K562 (cell line): ENCODE measurements around the gene CYCS. TPM values are rescaled to one million over a fixed set of nuclear protein-coding genes. Genes with fewer than 3 reads are reported as not detected.

ENCODE experiments used
- CCNT2 ChIP-seq: IDR thresholded peaks from 2 replicates; pipeline ENCODE4 v1.6.1; 2011; ENCODE audit warnings: borderline replicate concordance, low read depth, mild to moderate bottlenecking, moderate library complexity, mixed read lengths, low read length; ENCODE audit not compliant: insufficient read length; ENCODE audit errors: extremely low read depth
- CREB3 ChIP-seq: fragments of 450-650 bp; conservative IDR thresholded peaks from 2 replicates; pipeline ENCODE4 v1.6.1; 2016; ENCODE audit warnings: missing genetic modification characterization, low read depth, mild to moderate bottlenecking, missing compliant biosample characterization, moderate library complexity
- E2F8 ChIP-seq: fragments of 450-650 bp; IDR thresholded peaks from 2 replicates; pipeline ENCODE4 v1.7.1; 2018; ENCODE audit warnings: mild to moderate bottlenecking, low read depth; ENCODE audit not compliant: partially characterized antibody
- GATAD2A ChIP-seq: fragments of 450-650 bp; IDR thresholded peaks from 2 replicates; pipeline ENCODE4 v1.6.1; 2017
- GTF2B ChIP-seq: IDR thresholded peaks from 2 replicates; pipeline ENCODE4 v1.6.1; 2011; ENCODE audit not compliant: insufficient read length; ENCODE audit errors: extremely low read depth
- JUNB ChIP-seq: fragments of 450-650 bp; formaldehyde crosslinking; conservative IDR thresholded peaks from 2 replicates; pipeline ENCODE4 v1.4.0; 2020; ENCODE audit warnings: mild to moderate bottlenecking
- L3MBTL2 ChIP-seq: fragments of 450-650 bp; IDR thresholded peaks from 2 replicates; pipeline ENCODE4 v1.6.1; 2016; ENCODE audit warnings: mild to moderate bottlenecking, moderate library complexity
- MAFG ChIP-seq: fragments of 450-650 bp; conservative IDR thresholded peaks from 2 replicates; pipeline ENCODE4 v1.6.1; 2016; ENCODE audit warnings: missing genetic modification characterization, missing compliant biosample characterization
- MTA2 ChIP-seq: fragments of 450-650 bp; IDR thresholded peaks from 2 replicates; pipeline ENCODE4 v1.6.1; 2016; ENCODE audit warnings: low read depth
- NR1H2 ChIP-seq: sonication (generic); formaldehyde crosslinking; IDR thresholded peaks from 2 replicates; pipeline ENCODE4 v1.4.0; 2020; ENCODE audit warnings: mild to moderate bottlenecking, missing genetic modification reagents
- polyA plus RNA-seq, 8 experiments: library from polyadenylated mRNA; depleted of rRNA in 4 of 8; stranded (reverse) in 5 of 8; unstranded in 3 of 8; fragments of >200 nt; fragmentation: Nextera tagmentation in 2 of 8; fragmentation: Illumina TruSeq in 1 of 8; extraction: Ambion mirVana in 2 of 8; extraction: Trizol in 1 of 8; gene quantifications; 2 replicates each; pipeline versions ENCODE4 v1.2.1 to v1.2.3, GENCODE V29; 2011 to 2014; ENCODE audit warnings: inconsistent platforms in 1 of 8, missing spikeins in 1 of 8
- total RNA-seq, 7 experiments: library from RNA; depleted of rRNA in 6 of 7; stranded (reverse); fragments of >200 nt in 6 of 7; fragmentation: Illumina TruSeq in 2 of 7; extraction: Trizol in 2 of 7; gene quantifications; 2 replicates each; pipeline versions ENCODE4 v1.2.1 to v1.2.3, GENCODE V29; 2011 to 2021; ENCODE audit warnings: low replicate concordance in 1 of 7
- TF ChIP-seq, protein P1 (sequence below), 2 experiments: fragments of 450-650 bp; IDR thresholded peaks; 2 replicates each; pipeline ENCODE4 v1.6.1; 2016; ENCODE audit warnings: mild to moderate bottlenecking in 2 of 2, borderline replicate concordance in 1 of 2, low read depth in 1 of 2, moderate library complexity in 1 of 2
- TF ChIP-seq, protein P2 (sequence below): fragments of 450-650 bp; IDR thresholded peaks from 2 replicates; pipeline ENCODE4 v1.6.1; 2016

The CYCS gene
- total and polyA plus RNA-seq, 9 of the 15 experiments (the other 6 are each of a cell fraction or from before 2014, with no cell fraction given) = 206 to 1,425 (median 438) TPM

GRCh38 chr7:25125137-25125946 is at the start of gene CYCS (continued):
- TF ChIP-seq, protein P1, sequence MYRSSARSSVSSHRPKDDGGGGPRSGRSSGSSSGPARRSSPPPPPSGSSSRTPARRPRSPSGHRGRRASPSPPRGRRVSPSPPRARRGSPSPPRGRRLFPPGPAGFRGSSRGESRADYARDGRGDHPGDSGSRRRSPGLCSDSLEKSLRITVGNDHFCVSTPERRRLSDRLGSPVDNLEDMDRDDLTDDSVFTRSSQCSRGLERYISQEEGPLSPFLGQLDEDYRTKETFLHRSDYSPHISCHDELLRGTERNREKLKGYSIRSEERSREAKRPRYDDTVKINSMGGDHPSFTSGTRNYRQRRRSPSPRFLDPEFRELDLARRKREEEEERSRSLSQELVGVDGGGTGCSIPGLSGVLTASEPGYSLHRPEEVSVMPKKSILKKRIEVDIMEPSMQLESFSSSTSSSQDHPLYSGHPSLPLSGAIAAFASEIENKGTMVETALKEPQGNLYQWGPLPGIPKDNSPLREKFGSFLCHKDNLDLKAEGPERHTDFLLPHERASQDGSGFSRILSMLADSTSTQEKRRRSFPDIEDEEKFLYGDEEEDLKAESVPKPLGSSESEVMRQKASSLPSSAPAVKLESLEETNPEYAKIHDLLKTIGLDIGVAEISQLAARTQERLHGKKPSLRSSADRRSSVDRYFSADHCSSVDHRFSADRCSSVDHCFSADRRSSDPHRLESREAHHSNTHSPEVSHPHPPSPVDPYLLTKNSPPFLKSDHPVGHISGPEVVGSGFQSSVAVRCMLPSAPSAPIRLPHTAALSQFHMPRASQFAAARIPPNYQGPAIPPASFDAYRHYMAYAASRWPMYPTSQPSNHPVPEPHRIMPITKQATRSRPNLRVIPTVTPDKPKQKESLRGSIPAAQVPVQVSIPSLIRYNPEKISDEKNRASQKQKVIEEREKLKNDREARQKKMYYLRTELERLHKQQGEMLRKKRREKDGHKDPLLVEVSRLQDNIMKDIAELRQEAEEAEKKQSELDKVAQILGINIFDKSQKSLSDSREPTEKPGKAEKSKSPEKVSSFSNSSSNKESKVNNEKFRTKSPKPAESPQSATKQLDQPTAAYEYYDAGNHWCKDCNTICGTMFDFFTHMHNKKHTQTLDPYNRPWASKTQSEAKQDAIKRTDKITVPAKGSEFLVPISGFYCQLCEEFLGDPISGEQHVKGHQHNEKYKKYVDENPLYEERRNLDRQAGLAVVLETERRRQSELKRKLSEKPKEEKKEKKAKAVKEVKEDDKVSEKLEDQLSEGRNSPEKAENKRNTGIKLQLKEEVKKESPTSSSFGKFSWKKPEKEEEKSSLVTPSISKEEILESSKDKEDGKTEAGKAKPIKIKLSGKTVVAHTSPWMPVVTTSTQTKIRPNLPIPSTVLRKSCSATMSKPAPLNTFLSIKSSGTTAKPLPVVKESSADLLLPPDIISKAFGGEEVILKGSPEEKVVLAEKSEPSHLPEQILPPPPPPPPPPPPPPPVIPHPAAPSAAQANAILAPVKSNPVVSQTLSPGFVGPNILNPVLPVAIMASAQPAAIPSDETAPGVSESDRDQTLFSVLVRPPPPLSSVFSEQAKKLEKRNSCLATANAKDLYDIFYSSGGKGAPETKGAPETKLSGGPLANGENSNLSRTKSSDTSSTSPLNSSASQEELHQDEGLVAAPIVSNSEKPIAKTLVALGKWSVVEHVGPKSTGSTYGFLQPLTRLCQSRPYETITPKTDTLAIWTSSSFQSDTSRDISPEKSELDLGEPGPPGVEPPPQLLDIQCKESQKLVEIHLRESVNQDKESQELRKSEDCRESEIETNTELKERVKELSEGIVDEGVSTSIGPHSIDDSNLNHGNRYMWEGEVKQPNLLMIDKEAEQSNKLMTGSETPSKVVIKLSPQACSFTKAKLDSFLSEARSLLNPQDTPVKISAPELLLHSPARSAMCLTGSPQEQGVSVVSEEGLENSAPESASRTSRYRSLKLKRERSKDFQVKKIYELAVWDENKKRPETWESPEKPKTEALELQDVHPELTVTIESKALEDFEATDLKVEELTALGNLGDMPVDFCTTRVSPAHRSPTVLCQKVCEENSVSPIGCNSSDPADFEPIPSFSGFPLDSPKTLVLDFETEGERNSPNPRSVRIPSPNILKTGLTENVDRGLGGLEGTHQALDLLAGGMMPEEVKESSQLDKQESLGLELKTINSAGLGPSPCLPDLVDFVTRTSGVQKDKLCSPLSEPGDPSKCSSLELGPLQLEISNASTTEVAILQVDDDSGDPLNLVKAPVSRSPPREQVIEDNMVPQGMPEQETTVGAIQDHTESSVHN (IDR thresholded peaks at IDR 0.05; ENCODE audit: borderline replicate concordance in 1 of 2, low read depth in 1 of 2) = no peak
- no peak for TF ChIP-seq MTA2
- peak; percentile 87 for TF ChIP-seq NR1H2 (CRISPR knock-in tag)
- TF ChIP-seq L3MBTL2 = peak; percentile 97
- no peak for TF ChIP-seq GATAD2A
- no peak for TF ChIP-seq MAFG (tag)
- TF ChIP-seq CCNT2 = peak; percentile 64
- peak; percentile 98 for TF ChIP-seq E2F8
- TF ChIP-seq, protein P2, sequence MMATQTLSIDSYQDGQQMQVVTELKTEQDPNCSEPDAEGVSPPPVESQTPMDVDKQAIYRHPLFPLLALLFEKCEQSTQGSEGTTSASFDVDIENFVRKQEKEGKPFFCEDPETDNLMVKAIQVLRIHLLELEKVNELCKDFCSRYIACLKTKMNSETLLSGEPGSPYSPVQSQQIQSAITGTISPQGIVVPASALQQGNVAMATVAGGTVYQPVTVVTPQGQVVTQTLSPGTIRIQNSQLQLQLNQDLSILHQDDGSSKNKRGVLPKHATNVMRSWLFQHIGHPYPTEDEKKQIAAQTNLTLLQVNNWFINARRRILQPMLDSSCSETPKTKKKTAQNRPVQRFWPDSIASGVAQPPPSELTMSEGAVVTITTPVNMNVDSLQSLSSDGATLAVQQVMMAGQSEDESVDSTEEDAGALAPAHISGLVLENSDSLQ = peak; percentile 73; the same call in 1 of the 2 replicates
- peak; percentile 94 for TF ChIP-seq JUNB
- peak; percentile 87 for TF ChIP-seq CREB3 (tag)
- peak; percentile 35 for TF ChIP-seq GTF2B
